Endometrial microvascular endothelial cells (primary cell): Measurements from ENCODE around the gene DXO. TPM values are rescaled to one million over a fixed set of nuclear protein-coding genes. Genes with fewer than 3 reads are reported as not detected.
"Not testable (repeated sequence)": the region's sequence is repeated elsewhere in the genome, so short reads cannot be mapped to it uniquely, and the experiment has no call there.

Source experiments
- in situ Hi-C: cut with HindIII; loops from 2 replicates; pipeline ENCODE4 v1.10.0; 2017; ENCODE audit warnings: low sequenced_read_pairs, low pct_unique_long_range_greater_than_20kb; ENCODE audit errors: inconsistent ontology term
- total RNA-seq: library from RNA; depleted of rRNA; stranded (reverse); fragments of >200 nt; gene quantifications from one replicate; pipeline ENCODE4 v1.2.3, GENCODE V29; 2015; ENCODE audit errors: inconsistent ontology term

The DXO gene
- total RNA-seq, 1 donor from 2014 or later, result 13.8 TPM

GRCh38 chr6:31981744-31982143 is 9.8 kb upstream of the DXO start, which contains the start of gene C4A:
Gene C4A (plus strand): TSS chr6:31982057. CDS start chr6:31982108, 51 bp downstream.
- in situ Hi-C loops, result not testable (repeated sequence)

GRCh38 chr6:31980998-31981397 is 9.1 kb upstream of the DXO start:
- in situ Hi-C loops, result not testable (repeated sequence)

- in situ Hi-C loops, result not testable (repeated sequence)
Observed at GRCh38 chr6:31980195-31980876, 8.4 kb upstream of the DXO start.

GRCh38 chr6:31979238-31979898 is 7.4 kb upstream of the DXO start:
- in situ Hi-C loops, result no loop called here

- in situ Hi-C loops, result no loop called here
Observed at GRCh38 chr6:31978831-31979230, 6.9 kb upstream of the DXO start.

- in situ Hi-C loops, result no loop called here
Observed at GRCh38 chr6:31977816-31978431, 6.0 kb upstream of the DXO start.

- in situ Hi-C loops, result not testable (repeated sequence)
Observed at GRCh38 chr6:31976065-31976464, 4.1 kb upstream of the DXO start.

GRCh38 chr6:31972709-31973350 is 892 bp upstream of the DXO start:
- in situ Hi-C loops, result no loop called here

GRCh38 chr6:31971279-31971992 is 502 bp downstream of the DXO start:
- in situ Hi-C loops, result no loop called here

- in situ Hi-C loops, result no loop called here
Observed at GRCh38 chr6:31970604-31971271, 1.2 kb downstream of the DXO start.

- in situ Hi-C loops, result no loop called here
Observed at GRCh38 chr6:31969712-31970603, 2.0 kb downstream of the DXO start.

- in situ Hi-C loops, result no loop called here
Observed at GRCh38 chr6:31968791-31969711, 2.9 kb downstream of the DXO start.

GRCh38 chr6:31968326-31968725 is 3.6 kb downstream of the DXO start:
- in situ Hi-C loops, result no loop called here

GRCh38 chr6:31967926-31968320 is 4.0 kb downstream of the DXO start:
- in situ Hi-C loops, result no loop called here

GRCh38 chr6:31966997-31967925 is 4.7 kb downstream of the DXO start:
- in situ Hi-C loops, result no loop called here

GRCh38 chr6:31966506-31966905 is 5.4 kb downstream of the DXO start:
- in situ Hi-C loops, result no loop called here
